Measurements from ENCODE around the gene ST6GALNAC2.
A peak's percentile ranks its signal among the peaks of the same experiment; 100 is the strongest.

Gene ST6GALNAC2

GRCh38 chr17:76568811-76569221 is 16.8 kb downstream of the ST6GALNAC2 start:
- peaks cover 9% of the 10 kb centered on the region for H3K4me1 ChIP-seq (ENCODE audit: insufficient read depth, low read length, poor library complexity, severe bottlenecking)
- H3F3A ChIP-seq (ENCODE audit: low read depth) = no peaks in the 10 kb centered on the region
- peaks cover 23% of the 10 kb centered on the region; the same call in 1 of the 2 replicates for H3K79me2 ChIP-seq (ENCODE audit: insufficient read depth, low read length)
- no peak overlapping the region for H3K4me3 ChIP-seq (ENCODE audit: low read length, poor library complexity, severe bottlenecking)
- no peaks in the 10 kb centered on the region for H3K9me3 ChIP-seq (ENCODE audit: insufficient read depth, low read depth, low read length)
- H3K9ac ChIP-seq (ENCODE audit: low read depth, low read length, poor library complexity, severe bottlenecking) = no peak overlapping the region
- H3K4me2 ChIP-seq (ENCODE audit: low read depth, low read length, poor library complexity, severe bottlenecking) = no peak overlapping the region
- no peak for TF ChIP-seq EZH2phosphoT487 (IDR thresholded peaks at IDR 0.05; ENCODE audit: borderline replicate concordance)
- no peak for TF ChIP-seq CTCF (conservative IDR thresholded peaks at IDR 0.05; ENCODE audit: low read length)
- H4K20me1 ChIP-seq (ENCODE audit: insufficient read depth, low read length, poor library complexity, severe bottlenecking) = peaks cover 31% of the 10 kb centered on the region
- no peaks in the 10 kb centered on the region for H3K9me2 ChIP-seq (replicated peaks; ENCODE audit: low read depth, low read length)
- no peak overlapping the region for H2AFZ ChIP-seq (ENCODE audit: low read length)
- H3K27me3 ChIP-seq (ENCODE audit: insufficient read depth, low read length, poor library complexity, severe bottlenecking) = no peaks in the 10 kb centered on the region
- H3K36me3 ChIP-seq (ENCODE audit: insufficient read depth, low read length) = peaks cover 14% of the 10 kb centered on the region; the same call in 1 of the 2 replicates

DNA sequence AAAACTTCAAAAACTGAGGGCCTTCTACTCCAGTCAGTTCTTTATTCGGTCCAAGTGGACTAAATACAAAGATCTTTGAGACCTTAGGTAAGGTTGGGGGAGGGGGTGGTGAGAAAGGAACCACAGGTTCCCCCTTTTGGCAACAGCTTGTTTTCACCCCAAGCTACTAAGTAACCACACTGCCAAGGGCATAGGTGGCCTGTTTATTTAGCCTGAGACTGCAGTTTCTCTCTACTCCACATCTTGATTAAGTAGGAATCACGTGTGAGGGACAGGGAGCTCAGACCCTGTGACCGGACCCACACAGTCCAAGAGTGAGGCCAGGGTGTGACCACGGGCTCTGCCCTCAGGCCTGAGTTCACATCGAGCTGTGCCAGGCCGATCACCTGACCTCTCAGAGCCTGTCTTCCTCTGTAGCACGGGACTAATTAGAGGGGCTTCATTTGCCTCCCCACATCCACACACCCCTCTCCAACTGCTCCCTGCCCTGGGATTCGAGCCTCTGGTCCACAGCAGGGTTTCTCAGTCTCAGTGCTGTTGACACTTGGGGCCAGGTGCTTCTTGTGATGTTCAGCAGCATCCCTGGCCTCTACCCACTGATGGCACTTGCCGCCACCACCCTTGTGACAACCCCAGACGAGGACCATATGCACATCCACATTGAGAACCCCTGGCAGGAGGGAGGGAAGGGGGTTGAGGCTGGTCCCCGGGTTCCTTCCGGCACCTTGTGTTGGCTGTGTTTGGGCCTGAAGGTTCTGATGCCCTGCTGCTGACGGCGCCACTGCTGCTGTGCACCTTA is 17.8 kb downstream of the ST6GALNAC2 start:
- H3K9me3 ChIP-seq (ENCODE audit: insufficient read depth, low read depth, low read length) = no peaks in the 10 kb centered on the region
- peaks cover 25% of the 10 kb centered on the region for H3K79me2 ChIP-seq (ENCODE audit: insufficient read depth, low read length)
- TF ChIP-seq EZH2phosphoT487 (IDR thresholded peaks at IDR 0.05; ENCODE audit: borderline replicate concordance) (no peak), CTCF (conservative IDR thresholded peaks at IDR 0.05; ENCODE audit: low read length) (no peak)
- H2AFZ ChIP-seq (ENCODE audit: low read length) = no peak overlapping the region
- peaks cover 33% of the 10 kb centered on the region for H4K20me1 ChIP-seq (ENCODE audit: insufficient read depth, low read length, poor library complexity, severe bottlenecking)
- no peak overlapping the region for H3K4me3 ChIP-seq (ENCODE audit: low read length, poor library complexity, severe bottlenecking)
- peaks cover 16% of the 10 kb centered on the region; the same call in 1 of the 2 replicates for H3K36me3 ChIP-seq (ENCODE audit: insufficient read depth, low read length)
- H3F3A ChIP-seq (ENCODE audit: low read depth) = no peaks in the 10 kb centered on the region
- no peaks in the 10 kb centered on the region for H3K27me3 ChIP-seq (ENCODE audit: insufficient read depth, low read length, poor library complexity, severe bottlenecking)
- H3K4me2 ChIP-seq (ENCODE audit: low read depth, low read length, poor library complexity, severe bottlenecking) = no peak overlapping the region
- H3K9me2 ChIP-seq (replicated peaks; ENCODE audit: low read depth, low read length) = no peaks in the 10 kb centered on the region
- peaks cover 10% of the 10 kb centered on the region for H3K4me1 ChIP-seq (ENCODE audit: insufficient read depth, low read length, poor library complexity, severe bottlenecking)
- no peak overlapping the region for H3K9ac ChIP-seq (ENCODE audit: low read depth, low read length, poor library complexity, severe bottlenecking)

GRCh38 chr17:76566988-76567431 is 18.6 kb downstream of the ST6GALNAC2 start:
- TF ChIP-seq EZH2phosphoT487 (IDR thresholded peaks at IDR 0.05; ENCODE audit: borderline replicate concordance) = no peak
- no peak for TF ChIP-seq CTCF (conservative IDR thresholded peaks at IDR 0.05; ENCODE audit: low read length)
- Histone ChIP-seq H3K9me2 (replicated peaks; ENCODE audit: low read depth, low read length) (no peaks in the 10 kb centered on the region), H2AFZ (ENCODE audit: low read length) (no peak overlapping the region), H3K27me3 (ENCODE audit: insufficient read depth, low read length, poor library complexity, severe bottlenecking) (no peaks in the 10 kb centered on the region), H3K79me2 (ENCODE audit: insufficient read depth, low read length) (peaks cover 33% of the 10 kb centered on the region), H3K9ac (ENCODE audit: low read depth, low read length, poor library complexity, severe bottlenecking) (no peak overlapping the region), H4K20me1 (ENCODE audit: insufficient read depth, low read length, poor library complexity, severe bottlenecking) (peaks cover 39% of the 10 kb centered on the region), H3F3A (ENCODE audit: low read depth) (no peaks in the 10 kb centered on the region), H3K9me3 (ENCODE audit: insufficient read depth, low read depth, low read length) (no peaks in the 10 kb centered on the region), H3K36me3 (ENCODE audit: insufficient read depth, low read length) (peaks cover 21% of the 10 kb centered on the region; the same call in 1 of the 2 replicates), H3K4me2 (ENCODE audit: low read depth, low read length, poor library complexity, severe bottlenecking) (peak overlapping the region; percentile 26), H3K4me1 (ENCODE audit: insufficient read depth, low read length, poor library complexity, severe bottlenecking) (peaks cover 14% of the 10 kb centered on the region), H3K4me3 (ENCODE audit: low read length, poor library complexity, severe bottlenecking) (no peak overlapping the region)

Measured in Loucy (cell line).